ENCODE measurements around the gene HES5.

GRCh38 chr1:2512862-2513421, 17.1 kb downstream of the HES5 start:
- TF ChIP-seq CTCF (IDR thresholded peaks at IDR 0.05; ENCODE audit: low read depth, low read length, poor library complexity, severe bottlenecking) (no peak), EZH2phosphoT487 (IDR thresholded peaks at IDR 0.05; ENCODE audit: borderline replicate concordance, low read length) (no peak)
